HG03469 (cell line): ENCODE data around the gene MED27.
"Not testable (repeated sequence)": the region's sequence is repeated elsewhere in the genome, so short reads cannot be mapped to it uniquely, and the experiment has no call there.

Experiments used
- ATAC-seq: cut with Tn5 transposase; IDR thresholded peaks from one replicate; pipeline ENCODE4 v1.9.1; 2021; ENCODE audit warnings: mild to moderate bottlenecking, moderate library complexity, moderate number of reproducible peaks; ENCODE audit not compliant: unreplicated experiment

Gene MED27

GRCh38 chr9:132077881-132078698, 1.6 kb downstream of the MED27 start:
- ATAC-seq = no peak

- ATAC-seq = no peak
Measured at GRCh38 chr9:132075853-132076252, 3.8 kb downstream of the MED27 start.

- no peak for ATAC-seq
Measured at GRCh38 chr9:132074736-132075135, 4.9 kb downstream of the MED27 start.

GRCh38 chr9:132071847-132072507, 7.7 kb downstream of the MED27 start:
- ATAC-seq = no peak

GRCh38 chr9:132069046-132069898, 10.4 kb downstream of the MED27 start:
- no peak for ATAC-seq

GRCh38 chr9:132068605-132069004, 11.1 kb downstream of the MED27 start:
- ATAC-seq = no peak

GRCh38 chr9:132066511-132066910, 13.2 kb downstream of the MED27 start:
- no peak for ATAC-seq

- no peak for ATAC-seq
Measured at GRCh38 chr9:132066057-132066456, 13.6 kb downstream of the MED27 start.

GRCh38 chr9:132063281-132063680, 16.4 kb downstream of the MED27 start:
- no peak for ATAC-seq

GRCh38 chr9:132062806-132063205, 16.9 kb downstream of the MED27 start:
- ATAC-seq = no peak

GRCh38 chr9:132061526-132061925, 18.1 kb downstream of the MED27 start:
- no peak for ATAC-seq

GRCh38 chr9:132059361-132059760, 20.3 kb downstream of the MED27 start:
- ATAC-seq = no peak

GRCh38 chr9:132058226-132058625, 21.4 kb downstream of the MED27 start:
- ATAC-seq = not testable (repeated sequence)

GRCh38 chr9:132056717-132057560, 22.7 kb downstream of the MED27 start:
- no peak for ATAC-seq

- ATAC-seq = no peak
Measured at GRCh38 chr9:132055756-132056155, 23.9 kb downstream of the MED27 start.

- ATAC-seq = no peak
Measured at GRCh38 chr9:132054024-132054423, 25.6 kb downstream of the MED27 start.

- no peak for ATAC-seq
Measured at GRCh38 chr9:132049900-132050299, 29.8 kb downstream of the MED27 start.

GRCh38 chr9:132049323-132049882, 30.3 kb downstream of the MED27 start:
- no peak for ATAC-seq

- ATAC-seq = no peak
Measured at GRCh38 chr9:132048201-132048600, 31.5 kb downstream of the MED27 start.

- no peak for ATAC-seq
Measured at GRCh38 chr9:132046456-132046855, 33.2 kb downstream of the MED27 start.
